Activated T-helper 1 cell treated with anti-CD3 and anti-CD28 coated beads, Interleukin-2, amount 50 U/mL, for 16 hours (primary cell): ENCODE measurements around the gene BCL11A.

Experiments
- DNase-seq, 2 donors: peaks; one replicate each; pipeline ENCODE4 v3.0.0-alpha.2; 2020; ENCODE audit warnings: low read depth in 1 of 2, low spot score in 1 of 2

The BCL11A gene

GRCh38 chr2:60487174-60487573 lies 66.3 kb downstream of the BCL11A start:
- no peak for DNase-seq

GRCh38 chr2:60486551-60486950 lies 66.9 kb downstream of the BCL11A start:
- no peak for DNase-seq

GRCh38 chr2:60486067-60486466 lies 67.4 kb downstream of the BCL11A start:
- no peak for DNase-seq

GRCh38 chr2:60485550-60485949 lies 67.9 kb downstream of the BCL11A start:
- no peak for DNase-seq

GRCh38 chr2:60485055-60485454 lies 68.4 kb downstream of the BCL11A start:
- DNase-seq, result no peak

GRCh38 chr2:60484133-60484645 lies 69.3 kb downstream of the BCL11A start:
- no peak for DNase-seq

- DNase-seq, result no peak
Observed at GRCh38 chr2:60483401-60483800, 70.1 kb downstream of the BCL11A start.

GRCh38 chr2:60482222-60482621 lies 71.2 kb downstream of the BCL11A start:
- DNase-seq, result no peak

- DNase-seq, result no peak
Observed at GRCh38 chr2:60481257-60481656, 72.2 kb downstream of the BCL11A start.

GRCh38 chr2:60480089-60480773 lies 73.2 kb downstream of the BCL11A start:
- DNase-seq, result no peak

- DNase-seq, result no peak
Observed at GRCh38 chr2:60479226-60480088, 74.0 kb downstream of the BCL11A start.

- DNase-seq, result no peak
Observed at GRCh38 chr2:60478660-60479059, 74.8 kb downstream of the BCL11A start.

- no peak for DNase-seq
Observed at GRCh38 chr2:60476206-60476954, 77.1 kb downstream of the BCL11A start.

- no peak for DNase-seq
Observed at GRCh38 chr2:60475123-60475830, 78.2 kb downstream of the BCL11A start.

GRCh38 chr2:60474301-60474700 lies 79.2 kb downstream of the BCL11A start:
- DNase-seq, result no peak

- no peak for DNase-seq
Observed at GRCh38 chr2:60473546-60473945, 79.9 kb downstream of the BCL11A start.

- no peak for DNase-seq
Observed at GRCh38 chr2:60472663-60473289, 80.7 kb downstream of the BCL11A start.

- DNase-seq, result no peak
Observed at GRCh38 chr2:60472041-60472440, 81.4 kb downstream of the BCL11A start.

GRCh38 chr2:60470340-60470739 lies 83.1 kb downstream of the BCL11A start:
- no peak for DNase-seq

- DNase-seq, result no peak
Observed at GRCh38 chr2:60469536-60470317, 83.7 kb downstream of the BCL11A start.
